KMS-11 (cell line): ENCODE measurements around the gene ID1.
"Not testable (repeated sequence)": the region's sequence is repeated elsewhere in the genome, so short reads cannot be mapped to it uniquely, and the experiment has no call there.

Source experiments
- H2AFZ ChIP-seq: fragments of 200-600 bp; sonication (generic); 2 replicates; pipeline ENCODE4 v1.6.1; 2016; ENCODE audit warnings: antibody characterized with exemption, mixed run types, low read depth
- H3K27ac ChIP-seq: fragments of 200-600 bp; sonication (generic); 2 replicates; pipeline ENCODE4 v1.6.1; 2016; ENCODE audit warnings: mild to moderate bottlenecking, mixed run types
- H3K27me3 ChIP-seq: fragments of 200-600 bp; sonication (generic); 2 replicates; pipeline ENCODE4 v1.6.1; 2017; ENCODE audit warnings: mild to moderate bottlenecking, low read depth, mixed run types, moderate library complexity; ENCODE audit not compliant: insufficient read depth
- H3K36me3 ChIP-seq: fragments of 200-600 bp; sonication (generic); 2 replicates; pipeline ENCODE4 v1.6.1; 2017; ENCODE audit warnings: mild to moderate bottlenecking, mixed run types; ENCODE audit not compliant: insufficient read depth
- H3K4me1 ChIP-seq: fragments of 200-600 bp; sonication (generic); 2 replicates; pipeline ENCODE4 v1.6.1; 2016; ENCODE audit warnings: mild to moderate bottlenecking, low read depth, mixed run types; ENCODE audit not compliant: poor library complexity, severe bottlenecking
- H3K4me2 ChIP-seq: fragments of 200-600 bp; sonication (generic); 2 replicates; pipeline ENCODE4 v1.7.0; 2016; ENCODE audit warnings: mild to moderate bottlenecking, mixed run types
- H3K4me3 ChIP-seq: fragments of 200-600 bp; sonication (generic); IDR thresholded peaks from 2 replicates; pipeline ENCODE4 v1.6.1; 2017; ENCODE audit warnings: low read depth, low read length, mixed read lengths; ENCODE audit not compliant: insufficient read depth
- H3K79me2 ChIP-seq: fragments of 200-600 bp; sonication (generic); 2 replicates; pipeline ENCODE4 v1.6.1; 2016; ENCODE audit warnings: low read depth, mixed run types; ENCODE audit not compliant: insufficient read depth
- H3K9ac ChIP-seq: fragments of 200-600 bp; sonication (generic); 2 replicates; pipeline ENCODE4 v1.6.1; 2016; ENCODE audit warnings: mild to moderate bottlenecking, mixed run types
- H4K20me1 ChIP-seq: fragments of 200-600 bp; sonication (generic); 2 replicates; pipeline ENCODE4 v1.6.1; 2016; ENCODE audit warnings: mild to moderate bottlenecking, mixed run types; ENCODE audit not compliant: insufficient read depth
- CTCF ChIP-seq: fragments of 200-600 bp; sonication (generic); conservative IDR thresholded peaks from 2 replicates; pipeline ENCODE4 v1.6.1; 2017; ENCODE audit warnings: low read depth, mild to moderate bottlenecking, antibody characterized with exemption, low read length, moderate library complexity, mixed read lengths

The ID1 gene

GRCh38 chr20:31572701-31573554 lies 32.2 kb upstream of the ID1 start:
- no peak for TF ChIP-seq CTCF
- Histone ChIP-seq H3K4me2 (peak overlapping the region; percentile 83), H3K27ac (peak overlapping the region; percentile 88), H3K79me2 (no peaks in the 10 kb centered on the region), H3K27me3 (no peaks in the 10 kb centered on the region), H3K4me1 (peaks cover 59% of the 10 kb centered on the region), H2AFZ (peak overlapping the region; percentile 90), H3K36me3 (no peaks in the 10 kb centered on the region), H4K20me1 (no peaks in the 10 kb centered on the region), H3K9ac (peak overlapping the region; percentile 85), H3K4me3 (no peak overlapping the region)

- Histone ChIP-seq H3K9ac (peak overlapping the region; percentile 85), H4K20me1 (no peaks in the 10 kb centered on the region), H3K27me3 (no peaks in the 10 kb centered on the region), H3K36me3 (no peaks in the 10 kb centered on the region), H3K79me2 (no peaks in the 10 kb centered on the region), H3K27ac (peak overlapping the region; percentile 88), H3K4me3 (no peak overlapping the region), H3K4me1 (peaks cover 51% of the 10 kb centered on the region), H3K4me2 (peak overlapping the region; percentile 83), H2AFZ (peak overlapping the region; percentile 90)
- no peak for TF ChIP-seq CTCF
These were observed 31.4 kb upstream of the ID1 start for GRCh38 chr20:31573555-31574321.

GRCh38 chr20:31574986-31575385 lies 30.1 kb upstream of the ID1 start:
- H3K27me3 ChIP-seq, H3K9ac ChIP-seq, H3K79me2 ChIP-seq, H3K4me2 ChIP-seq, H3K27ac ChIP-seq, H4K20me1 ChIP-seq, H2AFZ ChIP-seq, H3K4me3 ChIP-seq, H3K36me3 ChIP-seq: not testable (repeated sequence)
- H3K4me1 ChIP-seq: peaks cover 39% of the 10 kb centered on the region

- Histone ChIP-seq H3K27me3 (no peaks in the 10 kb centered on the region), H3K79me2 (no peaks in the 10 kb centered on the region), H3K4me2 (no peak overlapping the region), H3K9ac (no peak overlapping the region), H2AFZ (no peak overlapping the region), H3K4me1 (peaks cover 21% of the 10 kb centered on the region), H3K27ac (no peak overlapping the region), H3K36me3 (no peaks in the 10 kb centered on the region), H4K20me1 (no peaks in the 10 kb centered on the region), H3K4me3 (no peak overlapping the region)
- no peak for TF ChIP-seq CTCF
These were observed 28.3 kb upstream of the ID1 start for GRCh38 chr20:31576751-31577150.
